NCI-H524 (cell line): ENCODE results near the gene GNB1L.
"Not testable (repeated sequence)": the region's sequence is repeated elsewhere in the genome, so short reads cannot be mapped to it uniquely, and the experiment has no call there.

ENCODE experiments used
- DNase-seq, 2 experiments: peaks; one replicate each; lab custom pipeline; 2025; lab: John Stamatoyannopoulos, UW

Gene GNB1L

DNA sequence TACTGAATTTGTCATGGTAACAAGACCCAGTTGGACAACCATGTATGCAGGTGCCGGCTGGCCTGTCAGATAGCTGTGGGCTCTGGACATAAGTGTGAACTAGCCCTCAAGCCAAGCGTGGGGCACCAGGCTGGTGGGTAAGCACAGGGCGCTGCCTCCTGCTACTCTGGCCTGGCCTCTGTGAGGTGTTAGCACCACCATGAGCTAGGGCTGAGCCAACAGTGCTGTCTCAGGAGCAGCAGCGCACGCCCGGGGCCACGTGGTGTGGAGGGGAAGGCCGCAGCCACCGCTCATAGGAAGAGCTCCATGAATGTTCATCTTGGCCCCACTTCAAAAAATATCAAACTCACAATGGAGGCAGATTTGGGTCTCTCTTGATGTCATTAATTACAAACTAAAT is 35.3 kb upstream of the GNB1L start:
- no peak for DNase-seq

DNA sequence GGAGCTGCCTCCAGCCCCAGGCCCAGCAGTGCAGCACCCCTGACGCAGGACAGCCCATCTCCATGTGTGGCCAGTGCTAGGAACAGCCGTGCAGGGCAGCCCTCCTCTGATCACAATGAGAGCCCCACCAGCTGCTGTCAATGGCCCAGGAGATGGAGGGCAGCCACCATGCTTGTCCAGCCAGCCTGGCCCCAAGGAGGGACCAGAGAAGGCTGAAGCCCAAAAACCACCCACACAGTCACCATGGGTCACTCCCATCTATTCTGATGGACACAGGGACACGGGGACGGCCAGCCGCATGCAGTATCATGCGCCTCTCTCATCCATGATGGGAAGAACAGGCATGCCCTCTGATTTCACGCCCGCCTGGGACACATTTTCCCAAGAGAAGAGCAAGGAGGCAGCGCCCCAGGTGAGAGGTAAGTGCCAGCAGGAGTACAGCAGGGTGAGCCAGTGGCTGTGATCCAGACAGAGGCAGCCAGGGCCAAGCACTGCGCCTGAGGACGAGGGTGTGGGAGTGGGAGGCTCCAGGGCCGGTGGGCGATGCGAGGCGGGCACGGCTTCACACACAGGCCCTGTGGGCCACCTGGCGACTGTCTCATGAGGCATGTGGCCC is 33.6 kb upstream of the GNB1L start:
- DNase-seq, result no peak

DNA sequence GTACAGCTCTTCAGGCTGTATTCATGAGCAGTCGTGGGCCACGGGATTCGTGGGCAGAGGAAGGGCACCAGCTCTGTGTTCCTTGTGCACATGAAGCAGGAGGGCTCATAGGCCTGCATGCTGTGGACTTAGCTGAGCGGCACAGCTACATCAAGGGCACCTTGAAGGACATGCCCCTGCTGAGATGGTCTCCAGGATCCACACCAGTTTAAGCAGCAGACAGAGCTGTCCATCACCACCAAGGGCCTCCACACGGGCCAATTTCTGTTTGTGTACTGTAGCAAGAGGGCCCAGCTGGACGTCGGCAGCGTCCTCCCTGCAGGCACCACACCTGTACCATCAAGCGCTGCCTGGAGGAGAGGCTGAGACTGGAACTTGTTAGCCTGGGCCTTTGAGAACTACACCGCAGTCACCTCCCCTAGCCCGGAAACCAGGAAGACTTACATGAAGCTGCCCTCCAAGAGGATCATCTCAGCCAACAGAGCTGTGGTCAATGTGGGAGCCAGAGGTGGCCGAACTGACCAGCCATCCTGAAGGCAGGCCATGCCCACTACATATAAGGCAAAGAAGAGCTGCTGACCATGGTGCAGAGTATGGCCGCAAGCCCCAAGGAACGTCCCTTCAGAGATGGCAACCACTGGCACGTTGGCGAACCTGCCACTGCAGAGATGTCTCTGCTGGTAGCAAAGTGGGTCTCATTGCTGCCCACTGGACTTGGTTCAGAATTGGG is 32.7 kb upstream of the GNB1L start:
- no peak for DNase-seq

DNA sequence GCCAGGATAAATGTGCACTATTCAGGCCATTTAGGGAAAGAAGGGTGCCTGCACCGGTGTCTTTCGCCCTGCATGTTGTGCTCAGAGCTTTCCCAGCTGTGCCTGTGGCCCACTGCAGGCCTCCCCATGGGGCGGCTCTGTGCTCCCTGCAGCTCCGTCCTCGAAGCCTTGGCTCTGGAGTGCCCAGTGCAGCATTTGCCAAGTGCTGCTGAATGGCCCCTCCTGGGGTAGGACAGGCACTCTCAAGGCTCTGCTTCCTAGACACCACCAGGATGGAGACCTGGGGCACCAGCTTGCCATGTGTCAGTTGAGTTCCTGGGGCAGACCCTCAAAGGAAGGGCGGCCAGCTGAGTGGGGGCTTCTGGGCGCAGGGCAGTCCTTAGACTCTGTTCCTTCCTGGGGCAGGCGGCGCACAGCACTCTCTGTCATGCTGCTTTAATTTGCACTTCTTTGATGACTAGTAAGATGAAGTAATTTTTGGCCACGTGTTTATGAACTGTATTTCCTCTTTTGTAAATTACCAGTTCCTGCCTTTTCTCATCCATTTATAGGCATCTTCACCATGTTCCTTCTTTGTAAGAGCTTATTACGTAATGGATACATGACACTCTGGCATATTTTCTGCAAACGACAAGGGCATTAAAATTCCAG is 32.1 kb upstream of the GNB1L start:
- no peak for DNase-seq

DNA sequence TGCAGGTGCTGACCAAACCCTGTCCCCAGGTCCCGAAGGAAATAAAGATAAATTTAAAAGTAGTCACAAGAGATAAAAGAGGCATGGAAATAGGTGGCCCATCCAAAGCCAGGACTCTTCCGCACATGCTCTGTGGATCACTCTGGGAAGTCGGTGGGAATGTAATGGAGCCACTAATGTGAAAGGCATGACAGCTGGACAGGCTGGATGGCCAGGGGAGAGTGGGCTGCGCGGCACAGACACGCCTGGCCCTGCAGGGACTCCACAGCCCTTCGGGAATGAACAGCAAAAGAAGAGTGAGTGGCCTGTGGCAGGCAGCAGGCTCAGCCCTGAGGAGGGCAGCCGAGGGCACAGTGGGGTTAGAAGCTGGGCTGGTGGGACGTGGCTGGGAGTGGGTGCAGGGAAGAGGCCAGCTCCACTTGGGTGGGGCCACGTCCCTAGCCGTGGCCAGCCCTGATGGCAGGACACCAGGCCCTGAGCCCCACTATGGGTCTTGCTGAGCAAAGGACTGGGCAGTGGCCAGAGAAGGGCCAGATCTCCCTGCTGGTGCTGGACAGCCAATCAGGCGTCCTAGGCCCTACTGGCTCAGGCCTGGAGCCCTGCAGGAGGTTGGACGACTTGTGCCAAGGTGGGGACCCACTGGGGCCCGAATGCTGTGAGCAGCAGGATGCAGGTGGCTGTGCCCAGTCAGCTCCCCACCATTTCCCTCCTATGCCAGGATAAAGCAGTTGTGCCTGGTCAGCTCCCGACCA is 31.3 kb upstream of the GNB1L start:
- no peak for DNase-seq

DNA sequence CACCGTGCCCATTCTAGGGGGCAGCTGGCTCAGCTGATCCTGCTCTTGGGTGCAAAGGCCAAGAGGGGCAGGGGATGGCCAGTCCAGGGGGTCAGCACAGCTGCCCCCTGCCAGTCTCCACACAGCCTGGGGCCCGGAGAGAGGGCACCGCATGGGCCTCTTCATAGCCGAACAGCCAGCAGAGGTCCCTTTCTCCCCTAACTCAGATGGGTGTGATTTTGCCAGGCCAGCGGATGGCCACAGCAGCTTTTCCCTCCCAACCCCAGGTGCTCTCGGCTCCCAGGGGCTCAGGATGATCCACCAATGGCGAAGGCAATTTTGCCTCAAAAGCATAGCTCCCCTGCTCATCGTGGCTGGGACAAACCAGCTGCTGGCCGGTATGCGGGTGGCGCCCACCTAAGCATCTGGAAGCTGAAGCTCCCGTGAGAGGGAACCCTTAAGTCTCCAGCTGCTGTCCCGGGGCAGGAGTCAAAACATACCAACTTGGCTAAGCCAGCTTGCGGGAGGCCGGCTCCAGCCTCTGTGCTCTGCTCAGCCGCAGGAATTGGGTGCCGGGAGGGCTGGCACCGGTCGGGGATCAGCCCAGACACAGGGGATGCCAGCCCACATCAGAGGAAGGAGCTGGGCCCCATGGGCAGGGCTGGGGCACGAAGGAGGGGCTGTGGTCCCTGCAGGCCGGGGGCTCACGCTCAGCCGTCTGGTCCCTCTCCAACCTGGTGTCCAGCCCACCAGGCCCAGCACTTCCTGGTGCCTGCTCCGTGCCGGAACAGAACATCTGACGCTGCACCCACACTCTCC is 30.5 kb upstream of the GNB1L start:
- DNase-seq, result no peak

DNA sequence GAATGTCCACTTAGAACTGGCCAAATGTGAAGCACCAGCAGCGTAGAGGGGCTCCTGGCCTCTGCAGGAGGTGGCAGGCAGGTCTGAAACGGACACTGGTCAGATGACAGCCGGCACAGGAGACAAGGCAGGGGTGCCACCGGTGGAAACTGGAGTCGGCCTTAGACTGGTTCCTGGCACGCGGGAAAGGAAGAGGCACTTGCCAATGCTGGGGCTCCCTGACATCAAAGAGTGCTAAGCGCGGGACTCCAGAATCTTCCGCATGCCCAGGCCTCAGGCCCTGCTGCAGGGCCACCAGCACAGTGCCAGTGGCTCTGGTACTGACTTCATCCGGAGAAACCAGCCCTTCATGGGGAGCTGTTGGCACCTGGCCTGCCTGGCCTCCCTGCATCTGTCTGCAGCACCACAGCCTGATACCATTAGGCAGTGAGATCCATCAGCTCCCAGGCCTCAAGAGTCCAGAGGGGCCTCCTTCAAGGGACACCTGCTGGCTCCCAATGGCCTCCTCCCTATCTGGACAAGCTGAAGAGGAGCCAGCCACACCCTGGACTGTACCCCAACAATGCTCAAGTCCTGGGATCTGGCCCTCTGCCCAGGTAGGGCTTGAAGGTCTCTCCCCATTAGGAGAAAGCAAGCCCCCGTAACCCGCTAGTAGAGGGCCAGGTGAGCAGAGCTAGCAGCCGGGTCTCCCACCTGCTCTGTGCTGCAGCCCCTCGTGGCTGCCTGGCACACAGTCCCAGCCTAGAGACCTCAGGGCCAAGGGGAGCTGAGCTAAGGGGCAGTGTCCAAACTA is 29.7 kb upstream of the GNB1L start:
- no peak for DNase-seq

DNA sequence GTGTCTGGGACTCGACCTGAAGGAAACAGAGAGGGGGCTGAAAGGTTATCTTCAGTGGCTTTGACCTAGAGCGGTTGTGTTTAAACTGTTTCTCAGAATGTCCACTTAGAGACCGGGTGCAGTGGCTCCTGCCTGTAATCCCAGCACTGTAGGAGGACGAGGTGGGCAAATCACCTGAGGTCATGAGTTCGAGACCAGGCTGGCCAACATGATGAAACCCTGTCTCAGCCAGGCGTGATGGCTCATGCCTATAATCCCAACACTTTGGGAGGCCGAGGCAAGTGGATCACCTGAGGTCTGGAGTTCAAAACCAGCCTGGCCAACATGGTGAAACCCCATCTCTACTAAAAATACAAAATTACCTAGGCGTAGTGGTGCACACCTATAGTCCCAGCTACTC is 28.8 kb upstream of the GNB1L start:
- not testable (repeated sequence) for DNase-seq

DNA sequence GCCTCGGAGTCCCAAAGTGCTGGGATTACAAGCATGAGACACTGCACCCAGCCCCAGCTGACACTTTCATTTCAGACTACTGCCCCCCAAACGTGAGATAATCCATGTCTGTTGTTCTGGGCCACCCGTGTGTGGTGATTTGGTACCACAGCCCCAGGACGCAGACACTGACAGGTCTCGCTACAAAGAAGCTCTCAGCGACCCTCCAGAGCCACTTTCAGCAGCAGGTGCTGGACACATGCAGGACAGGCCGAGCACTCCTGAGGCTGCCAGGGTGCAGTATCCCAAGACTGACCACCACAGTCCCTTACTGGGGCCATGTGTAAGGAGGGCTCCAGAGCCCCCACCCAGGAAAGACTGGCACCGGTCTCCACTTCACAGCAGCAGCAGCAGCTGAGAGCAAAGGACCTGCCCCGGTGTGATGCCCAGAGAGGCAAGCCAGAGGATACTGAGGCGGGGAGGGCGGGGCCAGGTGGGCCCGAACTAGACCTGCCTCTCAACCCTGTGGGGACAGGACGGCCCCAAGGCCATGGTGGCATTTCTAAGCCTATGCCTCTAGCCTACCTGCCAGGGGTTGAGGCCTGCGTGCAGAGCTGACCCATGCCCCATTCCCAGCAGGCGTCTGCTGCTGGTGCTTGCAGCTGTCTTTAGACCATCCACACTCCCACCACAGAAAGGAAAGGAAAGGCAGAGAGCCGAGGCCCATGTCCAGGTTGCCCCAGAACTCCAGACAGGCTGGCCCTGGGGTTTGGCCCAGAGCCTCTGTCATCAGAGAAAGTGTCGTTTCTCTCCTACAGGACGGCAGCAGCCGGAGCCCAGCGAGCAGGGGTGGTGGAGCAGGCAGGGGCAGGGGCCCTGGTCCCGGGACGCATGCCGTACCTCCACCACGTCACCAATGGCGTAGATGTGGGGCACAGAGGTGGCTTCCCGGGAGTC is 28.0 kb upstream of the GNB1L start:
- DNase-seq, result no peak

DNA sequence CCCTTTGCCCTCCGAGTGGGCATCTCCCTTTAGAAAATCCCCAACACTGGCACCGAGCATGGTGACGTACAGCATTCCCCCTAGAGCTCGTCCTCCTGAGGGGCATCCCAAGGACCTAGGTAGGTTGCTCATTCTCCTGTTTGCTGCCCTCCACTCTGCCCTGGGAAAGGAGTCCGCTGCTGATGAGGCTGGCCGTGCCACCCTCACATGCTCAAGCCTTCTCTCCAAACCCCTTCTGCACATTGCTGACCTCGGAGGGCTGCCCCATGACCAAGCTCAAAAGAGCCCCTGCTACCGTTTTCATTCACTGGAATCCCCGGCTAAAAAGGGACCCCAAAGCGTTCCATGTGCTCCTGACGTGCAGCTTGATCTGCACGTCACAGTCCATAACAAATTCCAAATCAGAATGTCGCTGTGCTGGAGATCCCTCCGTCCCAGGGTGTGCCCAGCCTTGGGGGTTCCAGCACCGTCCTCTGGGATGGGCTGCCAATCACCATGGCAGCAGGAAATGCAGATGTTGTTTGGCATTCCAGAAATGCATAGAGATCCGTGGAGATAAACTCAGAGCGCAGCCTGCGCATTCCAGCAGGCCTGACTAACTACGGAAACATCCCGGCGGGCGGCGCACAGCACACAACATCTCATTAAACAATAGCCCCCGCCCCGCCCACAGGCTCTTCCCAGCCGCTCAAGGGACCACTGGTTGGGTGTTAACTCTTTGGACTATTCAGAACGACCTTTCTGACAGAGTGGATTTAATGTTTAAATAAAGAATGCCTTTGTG is 26.3 kb upstream of the GNB1L start:
- no peak for DNase-seq

DNA sequence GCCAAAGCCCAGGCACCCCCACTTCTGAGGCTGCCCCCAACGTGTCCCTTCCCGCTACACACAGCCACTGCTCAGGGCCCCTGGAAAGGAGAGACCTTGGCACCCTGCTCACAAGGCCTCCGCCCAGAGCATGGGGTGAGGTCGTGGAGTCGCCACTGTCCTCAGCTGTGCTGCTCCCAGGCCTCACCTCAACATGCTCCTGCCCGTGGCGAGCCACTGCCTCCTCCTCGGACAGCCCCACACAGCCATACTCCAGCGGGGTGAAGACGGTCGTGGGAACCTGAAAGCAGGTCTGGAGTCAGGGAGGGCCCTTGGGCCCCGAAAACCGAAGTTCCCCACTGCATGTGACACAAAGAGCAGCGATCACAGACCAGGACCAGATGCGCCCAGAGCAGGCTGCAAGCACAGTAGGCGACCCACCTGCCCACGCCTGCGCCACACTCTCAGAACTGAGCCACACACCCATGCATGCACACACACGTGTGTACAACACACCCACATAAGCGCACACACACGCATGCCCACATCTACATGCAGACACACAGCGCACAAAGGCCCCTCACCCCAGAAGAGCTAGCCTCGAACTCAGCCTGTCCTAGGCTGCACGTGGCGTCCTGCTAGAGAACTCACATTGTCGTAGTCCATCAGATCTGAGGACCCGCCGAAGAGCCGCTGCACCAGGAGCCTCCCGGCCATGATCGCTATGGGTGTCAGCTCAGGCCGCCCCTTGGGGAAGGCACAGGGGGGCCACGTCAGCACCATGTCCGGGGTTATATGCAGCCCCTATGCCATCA is 25.5 kb upstream of the GNB1L start:
- DNase-seq, result no peak

DNA sequence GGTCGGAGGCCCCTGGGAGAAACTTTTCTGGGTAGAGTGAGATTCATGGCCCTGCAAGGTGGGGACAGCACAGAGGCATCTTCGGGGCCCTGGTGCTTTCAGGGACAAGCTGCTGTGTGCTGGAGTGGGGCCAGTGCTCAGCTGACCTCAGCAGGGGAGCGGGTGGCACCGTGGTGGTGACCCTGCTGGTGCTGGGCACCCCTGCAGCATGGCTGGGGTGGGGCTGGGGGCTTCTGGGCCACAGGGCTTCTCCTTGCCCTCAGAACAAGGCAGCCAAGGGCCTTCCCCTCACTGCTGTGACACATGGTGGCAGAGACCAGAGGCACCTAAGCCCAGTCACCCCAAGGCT is 24.9 kb upstream of the GNB1L start:
- DNase-seq, result no peak

DNA sequence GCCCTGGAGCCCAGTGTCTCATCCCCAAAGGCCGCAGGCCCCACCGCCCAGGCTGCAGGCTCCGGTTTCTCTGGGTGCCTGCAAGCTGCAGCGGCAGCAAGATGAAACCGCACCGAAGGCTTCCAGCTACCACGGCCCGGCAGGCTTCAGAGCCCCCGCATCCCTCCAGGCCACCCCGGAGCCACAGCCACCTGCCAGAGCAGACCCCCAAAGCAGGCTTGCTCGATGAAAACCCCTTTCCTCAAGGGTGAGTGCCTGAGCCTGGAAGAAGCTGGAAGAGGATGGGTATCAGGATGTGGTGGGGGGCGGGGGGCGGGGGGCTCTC is 24.5 kb upstream of the GNB1L start:
- DNase-seq, result no peak

DNA sequence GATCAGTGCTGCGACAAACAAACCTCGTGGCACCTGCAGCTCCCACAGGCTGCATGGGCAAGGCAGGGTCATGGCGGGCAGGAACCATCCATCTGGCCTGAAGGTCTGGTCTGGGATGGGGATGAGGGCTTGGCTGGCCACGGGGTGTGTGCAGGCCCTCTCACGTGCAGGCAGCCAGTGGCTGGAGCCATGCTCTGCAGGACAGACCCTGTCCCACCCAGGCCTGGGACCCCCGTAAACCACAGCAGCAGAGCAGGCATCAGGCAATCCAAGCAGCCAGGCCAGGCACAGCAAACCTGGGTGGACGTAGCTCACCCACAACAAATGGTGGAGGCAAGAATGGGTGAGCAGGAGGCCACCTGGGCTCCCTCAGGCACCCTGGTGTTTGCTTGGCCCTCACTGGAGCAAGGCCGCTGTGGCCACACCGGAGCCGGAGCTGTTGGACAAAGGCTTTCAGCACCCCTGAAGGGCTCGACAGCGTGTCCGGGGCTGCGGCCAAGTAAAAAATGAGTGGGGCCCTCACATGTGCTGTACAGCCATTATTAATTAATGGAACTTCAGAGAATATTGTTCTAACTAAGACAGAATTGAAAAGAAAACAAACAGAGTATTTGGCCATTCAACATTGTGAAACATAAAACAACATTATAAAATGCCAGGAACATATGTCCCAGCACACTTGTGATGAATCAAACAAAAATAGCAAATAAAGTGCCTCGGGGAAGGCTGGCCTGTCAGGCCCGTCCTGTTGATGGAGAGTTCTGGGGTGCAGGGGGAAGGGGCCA is 24.0 kb upstream of the GNB1L start:
- no peak for DNase-seq

DNA sequence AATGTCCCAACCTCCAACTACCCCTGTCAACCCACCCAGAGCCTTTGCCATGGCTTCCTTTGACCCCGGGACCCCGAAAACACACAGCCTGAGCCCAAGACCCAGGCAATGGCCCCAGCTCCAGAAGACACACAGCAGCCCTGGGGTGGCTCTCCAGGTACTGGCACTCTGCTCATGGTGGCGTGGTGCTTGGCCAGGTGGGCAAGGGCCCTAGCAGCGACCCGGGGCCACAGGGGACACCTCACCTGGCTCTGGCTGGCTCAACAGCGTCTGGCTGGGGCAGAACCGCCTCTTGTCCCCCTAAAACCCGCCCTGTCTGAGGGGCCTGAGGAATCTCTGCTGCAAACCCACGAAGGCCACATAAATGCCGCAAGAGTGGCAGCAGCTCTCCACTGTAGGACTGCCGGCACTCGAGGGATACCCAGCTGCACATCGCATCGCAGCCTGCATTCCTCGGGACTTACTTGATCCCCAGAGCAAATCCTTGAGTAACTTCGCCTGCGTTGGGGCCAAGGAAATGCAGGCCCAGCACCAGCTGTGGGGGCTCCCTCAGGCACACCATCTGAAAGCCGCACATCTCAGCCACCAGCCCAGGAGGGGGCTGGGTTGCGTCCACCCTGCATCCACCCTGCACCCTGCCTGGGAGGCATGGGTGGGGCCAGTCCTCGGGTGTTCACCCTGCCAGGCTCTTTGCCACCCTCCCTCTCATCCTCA is 23.1 kb upstream of the GNB1L start:
- no peak for DNase-seq

DNA sequence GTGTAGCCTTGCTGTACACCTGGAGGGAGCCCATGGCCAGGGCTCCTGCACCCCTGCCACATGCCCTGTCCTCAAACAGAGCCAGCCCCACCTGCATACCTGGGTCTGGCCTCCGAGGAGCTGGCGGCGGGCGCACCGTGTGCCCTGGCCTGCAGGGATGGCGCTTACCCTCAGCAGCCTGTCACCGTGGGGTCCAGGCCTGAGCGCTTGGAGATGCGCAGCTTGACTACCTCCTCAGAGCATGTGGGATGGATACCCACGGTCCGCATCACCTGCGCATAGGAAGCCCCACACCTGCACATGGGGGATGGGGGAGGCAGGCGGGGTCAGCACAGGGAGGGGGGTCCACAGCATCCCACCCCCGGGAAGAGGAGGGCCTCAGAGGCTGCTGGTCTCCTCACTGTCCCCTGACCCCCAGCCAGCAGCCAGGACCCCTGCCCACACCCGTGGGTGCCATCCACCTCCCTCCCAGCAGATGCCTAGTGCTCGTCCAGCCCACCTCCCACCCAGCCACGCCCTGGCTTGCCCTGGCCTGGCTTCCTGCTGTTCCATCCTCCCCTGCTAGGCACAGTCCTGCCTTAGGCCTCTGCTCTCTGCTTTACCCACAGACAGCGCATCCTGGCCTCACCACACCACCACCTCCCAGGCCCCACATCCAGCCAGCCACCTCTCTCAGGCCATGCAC is 22.4 kb upstream of the GNB1L start:
- DNase-seq, result no peak
